A549 (cell line): Measurements from ENCODE around the gene ANO6.

Experiments
- POLR2A ChIP-seq: IDR thresholded peaks from 2 replicates; pipeline ENCODE4 v1.6.1; 2012; ENCODE audit warnings: mild to moderate bottlenecking, low read length
- RAD21 ChIP-seq, 2 experiments: fragments of >200 bp in 1 of 2; sonication (Bioruptor Twin) in 1 of 2; formaldehyde crosslinking in 1 of 2; IDR thresholded peaks in 1 of 2; conservative IDR thresholded peaks in 1 of 2; 2 replicates in 1 of 2; 3 replicates in 1 of 2; pipeline ENCODE4 v1.6.1; 2012 to 2018; ENCODE audit warnings: inconsistent platforms in 1 of 2
- TF ChIP-seq, protein P1 (sequence below): fragments of >200 bp; sonication (Bioruptor Twin); formaldehyde crosslinking; IDR thresholded peaks from 3 replicates; pipeline ENCODE4 v1.5.1; 2016

DNA sequence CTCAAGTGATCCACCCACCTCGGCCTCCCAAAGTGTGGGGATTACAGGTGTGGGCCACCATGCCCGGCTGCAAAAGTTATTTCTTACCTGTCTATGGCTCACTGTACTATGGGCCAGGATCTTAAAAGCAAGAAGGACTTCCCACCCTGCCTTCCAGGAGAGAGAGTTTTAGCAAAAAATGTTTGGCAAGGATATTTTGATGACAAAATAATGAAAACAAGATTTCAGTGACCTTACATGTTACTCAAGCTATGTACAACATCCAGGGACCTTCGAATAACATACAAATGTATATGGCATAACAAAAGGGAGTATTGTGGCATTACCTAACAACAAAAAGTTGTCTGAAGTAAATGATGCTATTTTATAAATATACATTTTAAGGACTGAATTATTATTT lies 55.1 kb downstream of the ANO6 start:
- TF ChIP-seq POLR2A, result no peak
- TF ChIP-seq, protein P1, sequence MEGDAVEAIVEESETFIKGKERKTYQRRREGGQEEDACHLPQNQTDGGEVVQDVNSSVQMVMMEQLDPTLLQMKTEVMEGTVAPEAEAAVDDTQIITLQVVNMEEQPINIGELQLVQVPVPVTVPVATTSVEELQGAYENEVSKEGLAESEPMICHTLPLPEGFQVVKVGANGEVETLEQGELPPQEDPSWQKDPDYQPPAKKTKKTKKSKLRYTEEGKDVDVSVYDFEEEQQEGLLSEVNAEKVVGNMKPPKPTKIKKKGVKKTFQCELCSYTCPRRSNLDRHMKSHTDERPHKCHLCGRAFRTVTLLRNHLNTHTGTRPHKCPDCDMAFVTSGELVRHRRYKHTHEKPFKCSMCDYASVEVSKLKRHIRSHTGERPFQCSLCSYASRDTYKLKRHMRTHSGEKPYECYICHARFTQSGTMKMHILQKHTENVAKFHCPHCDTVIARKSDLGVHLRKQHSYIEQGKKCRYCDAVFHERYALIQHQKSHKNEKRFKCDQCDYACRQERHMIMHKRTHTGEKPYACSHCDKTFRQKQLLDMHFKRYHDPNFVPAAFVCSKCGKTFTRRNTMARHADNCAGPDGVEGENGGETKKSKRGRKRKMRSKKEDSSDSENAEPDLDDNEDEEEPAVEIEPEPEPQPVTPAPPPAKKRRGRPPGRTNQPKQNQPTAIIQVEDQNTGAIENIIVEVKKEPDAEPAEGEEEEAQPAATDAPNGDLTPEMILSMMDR, result no peak
- TF ChIP-seq RAD21 (conservative IDR thresholded peaks at IDR 0.05 in 1 of 2, IDR thresholded peaks at IDR 0.05 in 1 of 2), result no peak
